Neuronal stem cell (in vitro differentiated cells): Measurements from ENCODE around the gene DZIP3. TPM values are rescaled to one million over a fixed set of nuclear protein-coding genes. Genes with fewer than 3 reads are reported as not detected.

Experiments used
- DNase-seq: peaks from one replicate; pipeline ENCODE4 v3.0.0-alpha.2; 2013; ENCODE audit warnings: low spot score
- H2AFZ ChIP-seq: one replicate; pipeline ENCODE4 v1.6.1; 2013; ENCODE audit warnings: mild to moderate bottlenecking, low read length, inconsistent platforms
- H2AK5ac ChIP-seq: 2 replicates; pipeline ENCODE4 v1.6.1; 2013; ENCODE audit warnings: low read depth, mild to moderate bottlenecking, inconsistent platforms, low read length, moderate library complexity, mixed read lengths
- H2BK120ac ChIP-seq: 2 replicates; pipeline ENCODE4 v1.6.1; 2013; ENCODE audit warnings: low read depth, mild to moderate bottlenecking, inconsistent platforms, low read length, moderate library complexity, mixed read lengths
- H2BK12ac ChIP-seq: one replicate; pipeline ENCODE4 v1.6.1; 2013; ENCODE audit warnings: low read length, inconsistent platforms
- H2BK15ac ChIP-seq: 2 replicates; pipeline ENCODE4 v1.6.1; 2013; ENCODE audit warnings: mild to moderate bottlenecking, low read length, inconsistent platforms, mixed read lengths
- H2BK5ac ChIP-seq: one replicate; pipeline ENCODE4 v1.6.1; 2013; ENCODE audit warnings: inconsistent platforms, mild to moderate bottlenecking, low read length, moderate library complexity
- H3K14ac ChIP-seq: one replicate; pipeline ENCODE4 v1.6.1; 2013; ENCODE audit warnings: low read length, inconsistent platforms
- H3K18ac ChIP-seq: 2 replicates; pipeline ENCODE4 v1.6.1; 2013; ENCODE audit warnings: low read length, inconsistent platforms
- H3K23ac ChIP-seq: 2 replicates; pipeline ENCODE4 v1.6.1; 2013; ENCODE audit warnings: low read depth, mild to moderate bottlenecking, mixed read lengths, low read length, inconsistent platforms; ENCODE audit not compliant: poor library complexity
- H3K27ac ChIP-seq: replicated peaks from 3 replicates; pipeline ENCODE4 v1.5.1; 2013; ENCODE audit warnings: low read length, inconsistent platforms
- H3K27me3 ChIP-seq, 3 experiments: 2 replicates each; pipeline ENCODE4 v1.6.1; 2013; ENCODE audit warnings: low read length in 3 of 3, mild to moderate bottlenecking in 2 of 3, inconsistent platforms in 1 of 3, low read depth in 1 of 3, mixed read lengths in 1 of 3, moderate library complexity in 1 of 3; ENCODE audit not compliant: control insufficient read depth in 3 of 3, insufficient read depth in 3 of 3
- H3K36me3 ChIP-seq, 2 donors: replicated peaks in 1 of 2; 2 replicates each; pipeline ENCODE4 v1.6.1; 2013; ENCODE audit warnings: low read length in 2 of 2; ENCODE audit not compliant: control insufficient read depth in 2 of 2, insufficient read depth in 2 of 2
- H3K4ac ChIP-seq: 2 replicates; pipeline ENCODE4 v1.6.1; 2013; ENCODE audit warnings: inconsistent platforms, mild to moderate bottlenecking, low read length, moderate library complexity
- H3K4me1 ChIP-seq, 2 donors: 1 replicate in 1 of 2; 2 replicates in 1 of 2; pipeline ENCODE4 v1.6.1; 2013; ENCODE audit warnings: low read length in 2 of 2, low read depth in 1 of 2; ENCODE audit not compliant: control insufficient read depth in 2 of 2, insufficient read depth in 1 of 2
- H3K4me2 ChIP-seq: one replicate; pipeline ENCODE4 v1.6.1; 2013; ENCODE audit warnings: mild to moderate bottlenecking, low read length, inconsistent platforms; ENCODE audit not compliant: insufficient read depth, poor library complexity, severe bottlenecking
- H3K4me3 ChIP-seq, 2 donors: 2 replicates each; pipeline ENCODE4 v1.5.1; 2013; ENCODE audit warnings: low read length in 2 of 2, mild to moderate bottlenecking in 2 of 2, inconsistent platforms in 1 of 2, moderate library complexity in 1 of 2
- H3K79me1 ChIP-seq: one replicate; pipeline ENCODE4 v1.6.1; 2013; ENCODE audit warnings: low read depth, mild to moderate bottlenecking, inconsistent platforms, low read length, moderate library complexity
- H3K9ac ChIP-seq: one replicate; pipeline ENCODE4 v1.6.1; 2013; ENCODE audit warnings: mild to moderate bottlenecking, low read depth, low read length, inconsistent platforms; ENCODE audit not compliant: poor library complexity
- H3K9me3 ChIP-seq, 2 donors: replicated peaks in 1 of 2; 2 replicates each; pipeline versions ENCODE3 to v1.6.1; 2013; ENCODE audit warnings: low read length in 2 of 2, mild to moderate bottlenecking in 2 of 2, inconsistent platforms in 1 of 2, low read depth in 1 of 2, mixed read lengths in 1 of 2, moderate library complexity in 1 of 2; ENCODE audit not compliant: control insufficient read depth in 2 of 2, insufficient read depth in 1 of 2
- H4K8ac ChIP-seq: one replicate; pipeline ENCODE4 v1.6.1; 2013; ENCODE audit warnings: low read depth, mild to moderate bottlenecking, inconsistent platforms, low read length, moderate library complexity
- H4K91ac ChIP-seq: one replicate; pipeline ENCODE4 v1.6.1; 2013; ENCODE audit warnings: low read length, low read depth, mild to moderate bottlenecking, inconsistent platforms; ENCODE audit not compliant: poor library complexity
- WGBS, 2 donors: extraction: QIAGEN DNeasy Blood & Tissue Kit; methylation state at CpG; one replicate each; pipeline ENCODE4 v1.1.7; 2013; ENCODE audit warnings: missing lambda C conversion rate in 2 of 2, mixed read lengths in 1 of 2; ENCODE audit not compliant: insufficient read length in 2 of 2, insufficient replicate concordance in 1 of 2; ENCODE audit errors: extremely low coverage in 2 of 2; 5-methylcytosine and 5-hydroxymethylcytosine counted together
- polyA plus RNA-seq, 2 experiments: library from polyadenylated mRNA; stranded (reverse); fragments of 200-250 nt; gene quantifications; one replicate each; pipeline ENCODE4 v1.2.3, GENCODE V29; 2013

Gene DZIP3, protein sequence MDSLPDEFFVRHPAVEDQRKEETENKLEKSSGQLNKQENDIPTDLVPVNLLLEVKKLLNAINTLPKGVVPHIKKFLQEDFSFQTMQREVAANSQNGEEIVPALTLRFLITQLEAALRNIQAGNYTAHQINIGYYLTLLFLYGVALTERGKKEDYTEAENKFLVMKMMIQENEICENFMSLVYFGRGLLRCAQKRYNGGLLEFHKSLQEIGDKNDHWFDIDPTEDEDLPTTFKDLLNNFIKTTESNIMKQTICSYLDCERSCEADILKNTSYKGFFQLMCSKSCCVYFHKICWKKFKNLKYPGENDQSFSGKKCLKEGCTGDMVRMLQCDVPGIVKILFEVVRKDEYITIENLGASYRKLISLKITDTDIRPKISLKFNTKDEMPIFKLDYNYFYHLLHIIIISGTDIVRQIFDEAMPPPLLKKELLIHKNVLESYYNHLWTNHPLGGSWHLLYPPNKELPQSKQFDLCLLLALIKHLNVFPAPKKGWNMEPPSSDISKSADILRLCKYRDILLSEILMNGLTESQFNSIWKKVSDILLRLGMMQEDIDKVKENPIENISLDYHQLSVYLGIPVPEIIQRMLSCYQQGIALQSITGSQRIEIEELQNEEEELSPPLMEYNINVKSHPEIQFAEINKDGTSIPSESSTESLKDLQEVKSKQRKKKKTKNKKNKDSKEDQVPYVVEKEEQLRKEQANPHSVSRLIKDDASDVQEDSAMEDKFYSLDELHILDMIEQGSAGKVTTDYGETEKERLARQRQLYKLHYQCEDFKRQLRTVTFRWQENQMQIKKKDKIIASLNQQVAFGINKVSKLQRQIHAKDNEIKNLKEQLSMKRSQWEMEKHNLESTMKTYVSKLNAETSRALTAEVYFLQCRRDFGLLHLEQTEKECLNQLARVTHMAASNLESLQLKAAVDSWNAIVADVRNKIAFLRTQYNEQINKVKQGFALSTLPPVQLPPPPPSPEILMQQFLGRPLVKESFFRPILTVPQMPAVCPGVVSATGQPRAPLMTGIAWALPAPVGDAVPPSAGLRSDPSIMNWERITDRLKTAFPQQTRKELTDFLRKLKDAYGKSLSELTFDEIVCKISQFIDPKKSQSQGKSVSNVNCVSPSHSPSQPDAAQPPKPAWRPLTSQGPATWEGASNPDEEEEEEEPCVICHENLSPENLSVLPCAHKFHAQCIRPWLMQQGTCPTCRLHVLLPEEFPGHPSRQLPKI
- polyA plus RNA-seq (2013, experiment 1 of 2) = 25.4 TPM
- 25.4 TPM for polyA plus RNA-seq (2013, experiment 2 of 2)

- no peak within 1 kb of the TSS for H4K91ac ChIP-seq
- peaks cover 0 to 31% of the 10 kb centered on the region in 2 donors for H3K36me3 ChIP-seq
- H2BK12ac ChIP-seq = no peak within 1 kb of the TSS
- H3K27ac ChIP-seq = peak within 1 kb of the TSS; percentile 97
- no peaks in the 10 kb centered on the region for H3K9me3 ChIP-seq
- H3K27me3 ChIP-seq = no peaks in the 10 kb centered on the region
- no CpG with 5 or more reads among the region's 59 CpGs for WGBS, 2 donors
- no peak within 1 kb of the TSS for H2BK15ac ChIP-seq
- no peak within 1 kb of the TSS for H3K4ac ChIP-seq
- peak within 1 kb of the TSS; percentile 86 to 97 for H3K4me3 ChIP-seq
- peak within 1 kb of the TSS; percentile 93 for H3K18ac ChIP-seq
- H3K4me2 ChIP-seq = peak within 1 kb of the TSS; percentile 71
- H2BK120ac ChIP-seq = peak within 1 kb of the TSS; percentile 67
- H3K9ac ChIP-seq = peak within 1 kb of the TSS; percentile 91
- H2BK5ac ChIP-seq = peak within 1 kb of the TSS; percentile 90
- H3K4me1 ChIP-seq = peaks cover 0 to 4% of the 10 kb centered on the region in 2 donors
- peak within 1 kb of the TSS; percentile 86 for H4K8ac ChIP-seq
- H2AK5ac ChIP-seq = peak within 1 kb of the TSS; percentile 61
- H3K14ac ChIP-seq = peak within 1 kb of the TSS; percentile 47
- peaks cover 2% of the 10 kb centered on the region for H3K79me1 ChIP-seq
- peak within 1 kb of the TSS; percentile 87 for H3K23ac ChIP-seq
- peak within 1 kb of the TSS; percentile 92 for H2AFZ ChIP-seq
- peak; percentile 97 for DNase-seq
Measured at GRCh38 chr3:108589081-108589997, at the start of gene DZIP3, which contains the start of gene CIP2A. Gene DZIP3 (plus strand): TSS chr3:108589722. CDS start chr3:108605407, 15,685 bp downstream. Gene CIP2A (minus strand): TSS chr3:108589438. CDS start chr3:108589375, 63 bp downstream.

- no peak overlapping the region for H2AFZ ChIP-seq
- no peak overlapping the region for H2BK120ac ChIP-seq
- no peak overlapping the region for H3K4me2 ChIP-seq
- no peak overlapping the region for H2AK5ac ChIP-seq
- no peak overlapping the region for H4K8ac ChIP-seq
- H4K91ac ChIP-seq = no peak overlapping the region
- H2BK12ac ChIP-seq = no peak overlapping the region
- no peak overlapping the region for H3K4ac ChIP-seq
- no CpG with 5 or more reads among the region's 1 CpG for WGBS, 2 donors
- H3K18ac ChIP-seq = no peak overlapping the region
- no peaks in the 10 kb centered on the region for H3K4me1 ChIP-seq
- no peaks in the 10 kb centered on the region for H3K27me3 ChIP-seq
- peaks cover 8 to 100% of the 10 kb centered on the region in 2 donors for H3K36me3 ChIP-seq
- H3K9me3 ChIP-seq = peaks cover 2 to 9% of the 10 kb centered on the region in 2 donors
- no peak overlapping the region for H2BK15ac ChIP-seq
- H3K27ac ChIP-seq = no peak overlapping the region
- H3K4me3 ChIP-seq = no peak overlapping the region
- no peak overlapping the region for H2BK5ac ChIP-seq
- no peak for DNase-seq
- no peak overlapping the region for H3K9ac ChIP-seq
- no peak overlapping the region for H3K14ac ChIP-seq
- no peaks in the 10 kb centered on the region for H3K79me1 ChIP-seq
- H3K23ac ChIP-seq = no peak overlapping the region
Measured at GRCh38 chr3:108546247-108546646, 43.3 kb upstream of the DZIP3 start.

- Histone ChIP-seq H3K9me3 (peaks cover 2 to 9% of the 10 kb centered on the region in 2 donors), H4K8ac (no peak overlapping the region), H3K27me3 (no peaks in the 10 kb centered on the region), H3K36me3 (peaks cover 8 to 100% of the 10 kb centered on the region in 2 donors), H3K4me1 (no peaks in the 10 kb centered on the region), H2BK120ac (no peak overlapping the region), H3K18ac (no peak overlapping the region), H2BK5ac (no peak overlapping the region), H2AK5ac (no peak overlapping the region), H3K4me3 (no peak overlapping the region), H3K4ac (no peak overlapping the region), H3K23ac (no peak overlapping the region), H3K14ac (no peak overlapping the region), H4K91ac (no peak overlapping the region), H3K4me2 (no peak overlapping the region), H3K27ac (no peak overlapping the region), H3K79me1 (no peaks in the 10 kb centered on the region), H2AFZ (no peak overlapping the region), H2BK12ac (no peak overlapping the region), H3K9ac (no peak overlapping the region), H2BK15ac (no peak overlapping the region)
- WGBS, 2 donors = no CpG with 5 or more reads among the region's 3 CpGs
- no peak for DNase-seq
Measured at GRCh38 chr3:108546692-108547091, 42.8 kb upstream of the DZIP3 start.
